ENCODE measurements around the gene TWSG1. TPM values are rescaled to one million over a fixed set of nuclear protein-coding genes. Genes with fewer than 3 reads are reported as not detected.

Gene TWSG1
- total and polyA plus RNA-seq, 12 donors: 10.1 to 33.5 (median 23.3) TPM

GRCh38 chr18:9336827-9337226 is 2.3 kb downstream of the TWSG1 start:
- Histone ChIP-seq H3K27ac (no peak overlapping the region), H3K36me3 (replicated peaks in 1 of 2) (no peaks in the 10 kb centered on the region), H3K9me3 (replicated peaks in 1 of 3) (no peaks in the 10 kb centered on the region), H3K4me3 (no peak overlapping the region), H3K4me1 (replicated peaks in 1 of 2) (peaks cover 0 to 13% of the 10 kb centered on the region in 2 donors), H3K27me3 (no peaks in the 10 kb centered on the region)
- no peak for DNase-seq
- intact Hi-C loops (cut with DNase I): no loop called here
- TF ChIP-seq POLR2A (IDR thresholded peaks at IDR 0.05): no peak
- TF ChIP-seq, protein P1, sequence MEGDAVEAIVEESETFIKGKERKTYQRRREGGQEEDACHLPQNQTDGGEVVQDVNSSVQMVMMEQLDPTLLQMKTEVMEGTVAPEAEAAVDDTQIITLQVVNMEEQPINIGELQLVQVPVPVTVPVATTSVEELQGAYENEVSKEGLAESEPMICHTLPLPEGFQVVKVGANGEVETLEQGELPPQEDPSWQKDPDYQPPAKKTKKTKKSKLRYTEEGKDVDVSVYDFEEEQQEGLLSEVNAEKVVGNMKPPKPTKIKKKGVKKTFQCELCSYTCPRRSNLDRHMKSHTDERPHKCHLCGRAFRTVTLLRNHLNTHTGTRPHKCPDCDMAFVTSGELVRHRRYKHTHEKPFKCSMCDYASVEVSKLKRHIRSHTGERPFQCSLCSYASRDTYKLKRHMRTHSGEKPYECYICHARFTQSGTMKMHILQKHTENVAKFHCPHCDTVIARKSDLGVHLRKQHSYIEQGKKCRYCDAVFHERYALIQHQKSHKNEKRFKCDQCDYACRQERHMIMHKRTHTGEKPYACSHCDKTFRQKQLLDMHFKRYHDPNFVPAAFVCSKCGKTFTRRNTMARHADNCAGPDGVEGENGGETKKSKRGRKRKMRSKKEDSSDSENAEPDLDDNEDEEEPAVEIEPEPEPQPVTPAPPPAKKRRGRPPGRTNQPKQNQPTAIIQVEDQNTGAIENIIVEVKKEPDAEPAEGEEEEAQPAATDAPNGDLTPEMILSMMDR (IDR thresholded peaks at IDR 0.05): no peak

GRCh38 chr18:9337873-9338272 is 3.3 kb downstream of the TWSG1 start:
- no peaks in the 10 kb centered on the region for H3K27me3 ChIP-seq
- no peak for DNase-seq
- no peaks in the 10 kb centered on the region for H3K36me3 ChIP-seq (replicated peaks in 1 of 2)
- no peak overlapping the region for H3K27ac ChIP-seq
- intact Hi-C loops (cut with DNase I): no loop called here
- H3K9me3 ChIP-seq (replicated peaks in 1 of 3): no peaks in the 10 kb centered on the region
- H3K4me1 ChIP-seq (replicated peaks in 1 of 2): peaks cover 0 to 13% of the 10 kb centered on the region in 2 donors
- no peak overlapping the region for H3K4me3 ChIP-seq
- no peak for TF ChIP-seq POLR2A (IDR thresholded peaks at IDR 0.05)
- TF ChIP-seq, protein P1 (IDR thresholded peaks at IDR 0.05): no peak
- WGBS, 4 donors: 73 to 82% (median 78%) methylated on average over 3 of the region's 3 CpGs

DNA sequence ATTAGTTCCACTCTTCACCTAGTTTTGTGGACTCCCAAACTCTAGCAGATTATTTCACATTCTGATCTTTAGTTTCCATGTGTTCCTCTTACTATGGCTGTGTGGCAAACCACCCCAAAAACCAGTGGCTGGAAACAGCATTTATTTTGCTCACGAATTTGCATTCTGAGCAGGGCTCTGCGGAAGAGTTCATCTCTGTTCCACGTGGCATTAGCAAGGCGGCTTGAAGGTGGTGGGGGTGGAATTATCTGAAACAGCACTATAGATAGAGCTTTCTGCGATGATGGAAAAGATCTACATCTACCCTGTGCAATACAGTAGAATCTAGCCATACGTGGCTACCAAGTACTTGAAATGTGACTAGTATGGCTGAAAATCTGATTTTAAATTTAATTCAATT is 5.9 kb downstream of the TWSG1 start:
- Histone ChIP-seq H3K9me3 (replicated peaks in 1 of 3) (no peaks in the 10 kb centered on the region), H3K27ac (no peak overlapping the region), H3K4me1 (replicated peaks in 1 of 2) (peaks cover 0 to 10% of the 10 kb centered on the region in 2 donors), H3K36me3 (replicated peaks in 1 of 2) (no peaks in the 10 kb centered on the region), H3K4me3 (no peak overlapping the region), H3K27me3 (no peaks in the 10 kb centered on the region)
- WGBS, 4 donors: 94 to 98% (median 97%) methylated on average over 6 of the region's 6 CpGs
- TF ChIP-seq POLR2A (IDR thresholded peaks at IDR 0.05): no peak
- TF ChIP-seq, protein P1 (IDR thresholded peaks at IDR 0.05): no peak
- intact Hi-C loops (cut with DNase I): no loop called here
- DNase-seq: no peak

DNA sequence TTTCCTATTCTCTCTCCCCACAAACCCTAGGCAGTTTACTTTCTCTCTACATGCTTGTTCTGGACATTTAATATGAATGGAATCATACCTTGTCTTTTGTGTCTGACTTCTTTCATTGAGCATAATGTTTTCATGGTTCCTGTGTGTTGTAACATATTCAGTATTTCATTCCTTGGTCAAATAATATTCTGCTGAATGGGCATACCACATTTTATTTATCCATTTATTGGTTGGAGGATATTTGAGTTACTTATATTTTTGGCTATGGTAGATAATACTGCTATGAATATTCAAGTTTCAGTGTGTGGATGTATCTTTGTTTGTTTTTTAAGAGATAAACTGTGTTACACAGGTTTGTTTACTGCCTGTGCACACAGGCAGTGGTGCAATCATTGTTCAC is 9.0 kb downstream of the TWSG1 start:
- H3K4me1 ChIP-seq (replicated peaks in 1 of 2): no peaks in the 10 kb centered on the region
- TF ChIP-seq, protein P1 (IDR thresholded peaks at IDR 0.05): no peak
- no peak for TF ChIP-seq POLR2A (IDR thresholded peaks at IDR 0.05)
- H3K9me3 ChIP-seq (replicated peaks in 1 of 3): no peaks in the 10 kb centered on the region
- H3K36me3 ChIP-seq (replicated peaks in 1 of 2): no peaks in the 10 kb centered on the region
- no peak for DNase-seq
- no peaks in the 10 kb centered on the region for H3K27me3 ChIP-seq
- no peak overlapping the region for H3K27ac ChIP-seq
- intact Hi-C loops (cut with DNase I): no loop called here
- no peak overlapping the region for H3K4me3 ChIP-seq

All from adrenal gland (tissue), 12 donors.